Colon (tissue), 2 donors: Measurements from ENCODE around the gene ABCB8.

ENCODE experiments used
- FAIRE-seq: peaks from 2 replicates; lab custom pipeline; 2012; peaks lifted over from hg19 to GRCh38; lab: Jason Lieb, UNC
- donor health status: control.
- donor health status: control.

ABCB8 gene

GRCh38 chr7:151057989-151058780 lies 29.9 kb downstream of the ABCB8 start:
- no peak for FAIRE-seq

- no peak for FAIRE-seq
Measured at GRCh38 chr7:151058781-151059366, 30.6 kb downstream of the ABCB8 start.

- FAIRE-seq, result no peak
Measured at GRCh38 chr7:151059367-151060112, 31.3 kb downstream of the ABCB8 start, which contains the start of gene SLC4A2. Gene SLC4A2 (plus strand): TSS chr7:151059589. CDS start chr7:151061988, 2,399 bp downstream.

- FAIRE-seq, result no peak
Measured at GRCh38 chr7:151060113-151060415, 31.8 kb downstream of the ABCB8 start.

- no peak for FAIRE-seq
Measured at GRCh38 chr7:151060416-151061212, 32.4 kb downstream of the ABCB8 start.

GRCh38 chr7:151061213-151062110 lies 33.2 kb downstream of the ABCB8 start:
- FAIRE-seq, result no peak

- no peak for FAIRE-seq
Measured at GRCh38 chr7:151062111-151062398, 33.8 kb downstream of the ABCB8 start.

GRCh38 chr7:151062399-151063211 lies 34.4 kb downstream of the ABCB8 start:
- no peak for FAIRE-seq

- no peak for FAIRE-seq
Measured at GRCh38 chr7:151063212-151063561, 34.9 kb downstream of the ABCB8 start.

GRCh38 chr7:151064454-151064853 lies 36.2 kb downstream of the ABCB8 start:
- no peak for FAIRE-seq

- no peak for FAIRE-seq
Measured at GRCh38 chr7:151064993-151065392, 36.7 kb downstream of the ABCB8 start.

- no peak for FAIRE-seq
Measured at GRCh38 chr7:151065516-151065915, 37.3 kb downstream of the ABCB8 start.

- no peak for FAIRE-seq
Measured at GRCh38 chr7:151066273-151066974, 38.2 kb downstream of the ABCB8 start.

- no peak for FAIRE-seq
Measured at GRCh38 chr7:151068069-151068773, 40.0 kb downstream of the ABCB8 start.

- FAIRE-seq, result no peak
Measured at GRCh38 chr7:151069841-151070573, 41.8 kb downstream of the ABCB8 start.

- FAIRE-seq, result no peak
Measured at GRCh38 chr7:151070574-151070960, 42.3 kb downstream of the ABCB8 start.

GRCh38 chr7:151071032-151071866 lies 43.0 kb downstream of the ABCB8 start:
- no peak for FAIRE-seq

- FAIRE-seq, result no peak
Measured at GRCh38 chr7:151073990-151074389, 45.7 kb downstream of the ABCB8 start.
